GM12878 (cell line): ENCODE results near the gene CTNNBL1. TPM values are rescaled to one million over a fixed set of nuclear protein-coding genes. Genes with fewer than 3 reads are reported as not detected.

Experiments used
- ATF7 ChIP-seq: fragments of 450-650 bp; IDR thresholded peaks from 2 replicates; pipeline ENCODE4 v1.6.1; 2016; ENCODE audit warnings: low read depth, mild to moderate bottlenecking
- BCLAF1 ChIP-seq: fragments of 450-650 bp; IDR thresholded peaks from 2 replicates; pipeline ENCODE4 v1.6.1; 2017; ENCODE audit warnings: antibody characterized with exemption, mild to moderate bottlenecking, moderate library complexity
- BHLHE40 ChIP-seq, 2 experiments: fragments of 450-650 bp in 1 of 2; IDR thresholded peaks; 2 replicates each; pipeline ENCODE4 v1.6.1; 2011 to 2017; ENCODE audit warnings: low read depth in 2 of 2, borderline replicate concordance in 1 of 2, improper control_type of control experiment in 1 of 2, low read length in 1 of 2, mild to moderate bottlenecking in 1 of 2
- BRCA1 ChIP-seq: IDR thresholded peaks from 2 replicates; pipeline ENCODE4 v1.6.1; 2011; ENCODE audit warnings: low read depth, low read length, improper control_type of control experiment
- DPF2 ChIP-seq: fragments of 450-650 bp; IDR thresholded peaks from 2 replicates; pipeline ENCODE4 v1.6.1; 2017; ENCODE audit warnings: mild to moderate bottlenecking
- E4F1 ChIP-seq: fragments of 450-650 bp; IDR thresholded peaks from 2 replicates; pipeline ENCODE4 v1.6.1; 2018; ENCODE audit warnings: borderline replicate concordance, mild to moderate bottlenecking; ENCODE audit not compliant: partially characterized antibody
- IKZF2 ChIP-seq, 2 experiments: fragments of 450-650 bp; IDR thresholded peaks; 2 replicates each; pipeline ENCODE4 v1.6.1; 2017; ENCODE audit warnings: mild to moderate bottlenecking in 2 of 2, moderate library complexity in 2 of 2
- IRF3 ChIP-seq: fragments of 450-650 bp; IDR thresholded peaks from 2 replicates; pipeline ENCODE4 v1.6.1; 2014; ENCODE audit warnings: mild to moderate bottlenecking
- JUND ChIP-seq: IDR thresholded peaks from 2 replicates; pipeline ENCODE4 v1.6.1; 2012; ENCODE audit warnings: low read depth, mild to moderate bottlenecking, low read length, improper control_type of control experiment, moderate library complexity
- NBN ChIP-seq: fragments of 450-650 bp; IDR thresholded peaks from 2 replicates; pipeline ENCODE4 v1.6.1; 2016
- PAX8 ChIP-seq: fragments of 450-650 bp; IDR thresholded peaks from 2 replicates; pipeline ENCODE4 v1.6.1; 2017; ENCODE audit warnings: mild to moderate bottlenecking, moderate library complexity
- PKNOX1 ChIP-seq: fragments of 450-650 bp; IDR thresholded peaks from 2 replicates; pipeline ENCODE4 v1.6.1; 2016; ENCODE audit warnings: mild to moderate bottlenecking
- RAD21 ChIP-seq: IDR thresholded peaks from 2 replicates; pipeline ENCODE4 v1.6.1; 2011; ENCODE audit warnings: mild to moderate bottlenecking, low read depth, low read length, moderate library complexity; ENCODE audit not compliant: insufficient read depth
- USF2 ChIP-seq: IDR thresholded peaks from 2 replicates; pipeline ENCODE4 v1.6.1; 2011; ENCODE audit warnings: low read depth, low read length, improper control_type of control experiment, borderline replicate concordance
- ZBTB4 ChIP-seq: fragments of 450-650 bp; formaldehyde crosslinking; IDR thresholded peaks from 2 replicates; pipeline ENCODE4 v1.4.0; 2022; ENCODE audit warnings: mild to moderate bottlenecking, moderate library complexity
- ZNF207 ChIP-seq: fragments of 450-650 bp; IDR thresholded peaks from 2 replicates; pipeline ENCODE4 v1.6.1; 2014; ENCODE audit warnings: antibody characterized with exemption, mild to moderate bottlenecking, borderline replicate concordance
- ZNF384 ChIP-seq: IDR thresholded peaks from 2 replicates; pipeline ENCODE4 v1.6.1; 2012; ENCODE audit warnings: low read depth, mild to moderate bottlenecking, low read length, improper control_type of control experiment, borderline replicate concordance
- polyA plus RNA-seq, 11 experiments: library from polyadenylated mRNA; depleted of rRNA in 4 of 11; unstranded in 6 of 11; stranded (reverse) in 5 of 11; fragments of >200 nt; fragmentation: Nextera tagmentation in 4 of 11; fragmentation: Illumina TruSeq in 1 of 11; extraction: Ambion mirVana in 4 of 11; extraction: Trizol in 1 of 11; gene quantifications; 1 replicate in 1 of 11; 2 replicates in 10 of 11; pipeline versions ENCODE4 v1.2.1 to v1.2.3, GENCODE V29; 2011 to 2016; ENCODE audit warnings: inconsistent platforms in 2 of 11, missing spikeins in 2 of 11, low read depth in 1 of 11
- total RNA-seq, 4 experiments: library from RNA; depleted of rRNA in 3 of 4; stranded (reverse); fragments of >200 nt in 3 of 4; fragmentation: Illumina TruSeq in 1 of 4; extraction: Trizol in 1 of 4; gene quantifications; 2 replicates each; pipeline versions ENCODE4 v1.2.1 to v1.2.3, GENCODE V29; 2013 to 2021

CTNNBL1 gene
- total and polyA plus RNA-seq, 10 of the 15 experiments (the other 5 are each of a cell fraction or from before 2014, with no cell fraction given): 43.1 to 102 (median 67.8) TPM

GRCh38 chr20:37697314-37697713 is 3.5 kb downstream of the CTNNBL1 start (continued):
- no peak for TF ChIP-seq JUND
- no peak for TF ChIP-seq ZNF207
- TF ChIP-seq BCLAF1: no peak
- TF ChIP-seq ZNF384: no peak
- no peak for TF ChIP-seq ZBTB4 (CRISPR knock-in tag)
- TF ChIP-seq PAX8: no peak
- TF ChIP-seq RAD21: no peak
- peak; percentile 26; the same call in 1 of the 2 replicates for TF ChIP-seq ATF7
- TF ChIP-seq IKZF2 (IDR thresholded peaks at IDR 0.05): peak in 1 of 2 experiments; percentile 63; a peak in 1 of 4 replicates
- 0 out of 2 replicates have a peak, but pooled peaks have one; percentile 67 for TF ChIP-seq NBN
- TF ChIP-seq BRCA1: no peak
- no peak for TF ChIP-seq IRF3
- peak; percentile 55; the same call in 1 of the 2 replicates for TF ChIP-seq DPF2
- peak; percentile 63 to 67; a peak in 1 of 4 replicates for TF ChIP-seq BHLHE40 (IDR thresholded peaks at IDR 0.05; ENCODE audit: borderline replicate concordance in 1 of 2, low read depth in 2 of 2, low read length in 1 of 2)
- TF ChIP-seq USF2: peak; percentile 21; the same call in 1 of the 2 replicates
- no peak for TF ChIP-seq PKNOX1
- peak; percentile 36 for TF ChIP-seq E4F1
